ENCODE results near the gene ATP5MG. TPM values are rescaled to one million over a fixed set of nuclear protein-coding genes. Genes with fewer than 3 reads are reported as not detected.
A peak's percentile ranks its signal among the peaks of the same experiment; 100 is the strongest.

ATP5MG gene
- total and polyA plus RNA-seq, 2 donors (not counting 1 experiment from before 2014, with no cell fraction given), result 118 to 142 TPM

DNA sequence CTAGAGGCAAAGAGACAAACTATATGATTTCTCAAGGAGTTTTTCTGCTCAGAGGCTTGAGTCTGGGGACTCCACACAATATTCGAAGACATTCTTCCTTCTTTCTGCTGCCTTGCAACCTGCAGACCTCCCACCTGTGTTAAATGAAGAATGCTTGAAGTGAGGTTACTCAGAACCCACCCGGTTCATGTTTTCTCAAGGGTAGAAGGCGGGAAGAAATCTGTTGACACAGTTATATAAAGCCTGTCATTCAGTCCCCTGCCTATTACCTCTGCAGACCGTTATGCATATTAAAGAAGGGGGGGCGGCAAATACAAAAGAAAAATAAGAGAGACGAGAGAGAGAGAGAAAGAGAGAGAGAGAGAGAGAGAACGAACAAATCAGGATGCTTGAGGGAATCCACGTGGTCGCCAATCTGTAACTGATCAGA lies 32.7 kb downstream of the ATP5MG start:
- peak overlapping the region; percentile 94 for H2AFZ ChIP-seq (ENCODE audit: insufficient read depth, low read depth, low read length, poor library complexity, severe bottlenecking)
- H3K27me3 ChIP-seq (replicated peaks in 1 of 4; ENCODE audit: control extremely low read depth in 1 of 4, control insufficient read depth in 3 of 4, insufficient read depth in 4 of 4, low read length in 3 of 4), result no peaks in the 10 kb centered on the region
- peaks cover 11 to 22% of the 10 kb centered on the region in 2 donors for H3K4me1 ChIP-seq (ENCODE audit: control insufficient read depth in 2 of 2, insufficient read depth in 2 of 2, low read length in 2 of 2)
- peak overlapping the region; percentile 97 for H3K4me3 Mint-ChIP-seq
- ATAC-seq (ENCODE audit: low read depth) (no peak), DNase-seq (no peak)
- H4K20me1 ChIP-seq (ENCODE audit: control insufficient read depth, insufficient read depth, low read length, poor library complexity, severe bottlenecking), result peaks cover 23% of the 10 kb centered on the region
- no peaks in the 10 kb centered on the region for H3K9me3 ChIP-seq (ENCODE audit: control extremely low read depth in 1 of 3, control insufficient read depth in 2 of 3, insufficient read depth in 1 of 3, low read length in 2 of 3)
- H3K4me2 ChIP-seq (replicated peaks; ENCODE audit: low read depth, low read length, poor library complexity, severe bottlenecking), result peak overlapping the region; percentile 95
- H3K27me3 Mint-ChIP-seq, result no peaks in the 10 kb centered on the region
- peak overlapping the region; percentile 61 to 93 (median 84) for H3K4me3 ChIP-seq (ENCODE audit: control extremely low read depth in 1 of 5, extremely low read depth in 1 of 5, insufficient read depth in 1 of 5, low read depth in 2 of 5, low read length in 4 of 5)
- H3K36me3 ChIP-seq (replicated peaks in 1 of 2; ENCODE audit: control extremely low read depth in 1 of 2, control insufficient read depth in 1 of 2, extremely low read depth in 1 of 2, insufficient read depth in 2 of 2, low read length in 1 of 2), result no peaks in the 10 kb centered on the region
- 0% methylated on average over 4 of the region's 9 CpGs for WGBS (ENCODE audit: insufficient coverage)
- no peak overlapping the region for H3K27ac ChIP-seq (ENCODE audit: low read length in 2 of 2)
- ChIA-PET CTCF (interaction anchor here (0.6 to 2.6 kb wide), 7 partner anchors 25 to 1651 kb away, joined by 3 to 12 read pairs (median 3); no protein-coding TSS in a partner anchor), POLR2A (interaction anchor here (2.5 kb wide), 1 partner anchor 32 kb away, joined by 28 read pairs; the partner anchor contains the start of gene ATP5MG)
- H3K9me3 Mint-ChIP-seq (ENCODE audit: insufficient read depth), result no peaks in the 10 kb centered on the region
- H3K27ac Mint-ChIP-seq, result peak overlapping the region; percentile 99
- H3K4me1 Mint-ChIP-seq, result peaks cover 25% of the 10 kb centered on the region
- peaks cover 26% of the 10 kb centered on the region for H3K79me2 ChIP-seq (ENCODE audit: control insufficient read depth, insufficient read depth, low read length)
- intact Hi-C loops (cut with micrococcal nuclease), result loop anchor here (10.0 kb wide), 1 partner anchor 441 kb away; no protein-coding TSS in a partner anchor
- TF ChIP-seq EZH2 (IDR thresholded peaks at IDR 0.05; ENCODE audit: borderline replicate concordance, insufficient read depth, low read depth, low read length, poor library complexity, severe bottlenecking), result no peak
- TF ChIP-seq CTCF (IDR thresholded peaks at IDR 0.05), result no peak
- H3K9ac ChIP-seq (ENCODE audit: low read length), result peak overlapping the region; percentile 77
